ENCODE data around the gene ACBD3.

The ACBD3 gene

DNA sequence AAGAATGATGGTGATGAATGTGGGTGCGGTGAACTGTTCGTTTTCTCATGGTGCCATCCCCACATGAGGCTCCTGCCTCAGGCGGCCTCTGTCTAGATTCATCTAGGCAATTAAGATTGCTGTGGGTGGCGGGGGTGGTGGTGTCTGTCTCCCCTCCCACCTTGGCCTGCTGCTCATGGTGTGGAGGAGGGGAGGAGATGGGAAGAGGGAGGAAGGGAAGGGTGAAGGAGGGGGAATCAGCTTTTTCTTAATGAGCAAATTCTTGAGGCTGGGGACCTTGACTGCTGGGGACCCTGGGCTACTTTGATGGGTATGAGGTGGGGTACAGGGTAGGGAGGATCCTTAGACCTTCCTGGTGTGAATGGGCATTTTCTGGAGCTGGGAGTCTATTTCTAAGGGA lies 68.2 kb downstream of the ACBD3 start:
- DNase-seq (ENCODE audit: extremely low spot score, insufficient read length, low read depth) (no peak), FAIRE-seq (no peak)

DNA sequence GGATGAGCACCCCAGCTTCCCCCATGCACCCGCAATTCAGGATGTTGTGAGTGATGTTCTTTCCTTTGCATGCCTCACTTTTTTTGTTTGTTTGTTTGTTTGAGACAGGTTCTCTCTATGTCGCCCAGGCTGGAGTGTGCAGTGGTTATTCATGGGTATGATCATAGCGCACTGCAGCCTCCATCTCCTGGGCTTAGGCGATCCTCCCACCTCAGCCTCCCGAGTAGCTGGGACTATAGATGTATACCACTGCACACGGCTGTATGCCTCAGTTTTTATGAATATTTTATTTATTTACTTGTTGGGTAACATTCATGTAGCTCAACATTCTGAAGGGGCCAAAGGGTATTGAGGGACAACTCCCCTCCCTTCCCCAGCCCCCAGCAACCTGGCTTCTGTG lies 69.2 kb downstream of the ACBD3 start:
- FAIRE-seq (no peak), DNase-seq (ENCODE audit: extremely low spot score, insufficient read length, low read depth) (no peak)

DNA sequence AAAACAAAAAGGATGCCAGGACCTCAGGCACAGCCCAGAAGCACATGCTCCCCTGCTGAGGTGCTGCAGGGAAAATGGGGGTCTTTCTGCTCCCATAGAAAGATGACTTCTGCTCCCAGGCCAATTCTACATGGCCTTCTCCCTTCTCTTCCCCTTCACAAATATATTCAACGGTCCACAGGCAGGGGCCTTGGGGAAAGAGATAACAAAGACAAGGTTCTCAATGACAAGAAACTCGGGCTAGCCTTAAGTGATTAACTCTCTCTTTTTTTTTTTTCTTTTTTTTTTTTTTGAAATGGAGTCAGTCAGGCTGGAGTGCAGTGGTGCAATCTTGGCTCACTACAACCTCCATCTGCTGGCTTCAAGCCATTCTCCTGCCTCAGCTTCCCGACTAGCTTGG lies 69.9 kb downstream of the ACBD3 start:
- DNase-seq (ENCODE audit: extremely low spot score, insufficient read length, low read depth) (no peak), FAIRE-seq (no peak)

DNA sequence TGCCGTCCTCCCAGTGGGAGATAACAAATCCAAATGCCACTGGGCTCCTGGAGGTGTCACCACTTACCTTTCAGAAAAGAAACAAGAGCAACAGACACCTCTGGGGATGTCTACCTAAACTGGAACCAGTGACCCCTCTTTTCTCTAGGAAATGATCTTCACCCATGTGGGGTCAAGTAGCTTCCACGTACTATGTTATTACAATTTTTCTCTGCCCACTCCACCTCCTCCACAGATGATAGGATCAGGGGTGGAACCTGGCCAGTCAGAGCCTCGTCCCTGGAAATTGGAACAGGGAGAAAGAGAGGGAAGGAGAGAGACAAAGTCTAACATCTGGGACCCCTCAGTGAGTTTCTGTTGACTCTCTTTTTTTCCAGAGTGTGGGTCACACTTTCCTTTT lies 73.9 kb downstream of the ACBD3 start:
- DNase-seq (ENCODE audit: extremely low spot score, insufficient read length, low read depth) (no peak), FAIRE-seq (no peak)

DNA sequence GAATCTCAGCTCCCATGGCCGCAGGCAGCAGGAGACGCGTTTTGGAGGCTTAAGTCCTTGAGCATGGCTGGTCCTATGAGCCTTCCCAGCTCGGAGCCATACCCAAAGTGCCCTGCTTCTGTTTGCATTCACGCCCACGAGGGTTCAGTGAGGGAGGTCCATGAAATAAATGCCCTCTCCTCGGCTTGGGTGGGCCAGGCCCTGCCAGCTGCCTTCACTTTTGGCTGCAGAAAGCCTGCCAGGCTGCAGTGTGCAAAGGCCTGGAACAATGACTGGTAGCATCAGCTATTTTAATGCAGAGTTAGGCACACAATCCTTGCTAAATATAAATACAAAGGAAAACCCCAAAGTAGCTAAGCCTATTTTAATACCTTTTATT lies 74.7 kb downstream of the ACBD3 start:
- no peak for DNase-seq (ENCODE audit: extremely low spot score, insufficient read length, low read depth)
- FAIRE-seq, result no peak

DNA sequence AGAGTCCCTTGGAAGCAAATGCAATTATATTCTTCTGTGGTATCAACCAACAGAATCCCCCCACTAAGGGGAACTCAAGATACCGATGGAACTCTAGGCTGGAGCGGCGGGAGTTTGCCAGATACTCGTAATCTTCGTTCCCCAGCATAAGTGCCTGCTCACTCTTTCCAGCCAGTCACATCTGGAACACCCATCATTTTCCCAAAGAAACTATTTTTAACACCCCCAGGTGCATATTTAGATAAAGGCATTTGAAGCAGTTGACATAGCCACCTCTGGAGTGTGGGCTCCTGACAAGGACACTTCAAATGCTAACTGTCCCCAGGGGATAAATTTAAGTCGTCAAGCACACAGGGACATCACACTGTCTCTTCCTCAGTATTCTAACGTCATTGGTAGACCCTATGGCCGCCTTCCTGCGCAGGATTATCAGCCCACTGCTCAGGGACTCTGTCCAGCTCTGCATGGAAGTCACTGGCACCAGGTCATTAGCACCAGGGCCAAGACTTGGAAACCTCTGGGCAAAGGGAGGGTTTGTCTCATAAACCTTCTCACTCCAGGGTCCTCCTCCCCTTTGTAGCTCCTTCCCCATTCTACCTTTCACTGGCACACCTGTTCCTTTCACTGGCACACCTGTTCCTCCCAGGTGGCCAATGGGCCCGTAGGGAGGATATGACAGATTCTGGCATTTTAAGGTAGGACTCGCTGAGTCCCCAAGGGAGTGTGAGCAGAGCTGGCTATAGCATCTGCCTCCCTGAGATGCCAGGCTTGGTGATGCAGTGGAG lies 75.3 kb downstream of the ACBD3 start:
- FAIRE-seq, result no peak
- DNase-seq (ENCODE audit: extremely low spot score, insufficient read length, low read depth), result no peak

DNA sequence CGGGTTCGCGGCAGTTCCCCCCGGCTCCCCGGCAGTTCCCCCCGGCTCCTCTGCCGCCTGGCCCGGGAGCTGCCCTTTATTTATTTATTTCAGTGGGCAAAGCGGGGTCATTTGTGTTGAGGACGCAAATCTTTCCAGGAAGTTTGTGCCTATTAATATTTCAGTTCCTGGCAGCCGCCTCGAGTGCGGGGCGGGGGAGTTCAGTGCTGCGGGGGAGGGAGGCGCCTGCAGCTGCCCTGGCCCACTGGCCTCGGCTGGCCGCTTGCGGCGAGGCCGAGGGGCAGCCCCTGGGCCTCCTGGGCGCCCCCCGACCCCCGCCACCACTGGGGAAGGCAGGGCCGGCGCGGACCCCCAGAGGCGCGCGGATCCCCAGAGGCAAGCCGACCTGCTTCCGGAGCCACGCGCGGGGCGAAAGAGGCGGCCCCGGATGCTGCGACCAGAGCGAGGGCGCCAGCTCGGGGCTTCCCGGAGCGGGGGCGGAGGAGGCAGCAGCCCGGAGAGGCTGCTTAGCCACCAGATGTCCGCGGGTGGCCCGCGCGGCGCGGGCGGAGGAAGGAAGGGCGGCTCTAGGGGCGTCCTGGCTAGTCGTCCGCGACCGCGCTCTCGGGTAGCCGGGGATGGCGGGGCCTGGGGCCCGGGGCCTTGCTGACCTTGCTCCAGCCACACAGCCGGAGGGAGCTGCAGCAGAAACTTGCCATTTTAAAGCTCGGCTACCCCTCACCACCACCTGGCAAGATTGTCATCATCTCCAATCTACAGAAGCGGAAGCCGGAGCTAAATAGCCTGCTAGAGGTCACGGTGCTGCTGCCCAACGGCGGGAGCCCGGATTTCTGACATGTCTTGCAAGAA lies 76.1 kb downstream of the ACBD3 start:
- DNase-seq (ENCODE audit: extremely low spot score, insufficient read length, low read depth) (peak; percentile 81), FAIRE-seq (peak; percentile 84)

DNA sequence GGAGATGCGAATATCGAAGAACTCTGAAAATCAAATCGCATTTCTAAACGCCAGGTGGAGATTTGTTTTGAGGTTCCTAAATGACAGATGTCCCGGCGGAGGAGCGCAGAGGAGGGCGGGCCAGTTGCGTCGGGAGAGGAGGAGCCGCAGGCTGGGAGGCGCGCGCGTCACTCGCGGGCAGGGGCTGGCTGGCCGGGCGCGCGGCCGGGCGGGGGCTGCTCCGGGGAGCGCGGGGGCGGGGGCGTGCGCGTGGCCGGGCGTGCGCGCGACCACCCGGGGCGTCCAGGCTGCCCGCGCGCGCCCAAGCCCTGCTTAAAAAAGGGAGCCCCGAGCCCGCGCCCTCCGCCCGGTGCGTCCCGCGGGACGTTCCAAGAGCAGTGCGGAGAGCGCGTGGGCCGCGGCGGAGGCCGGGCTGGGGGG lies 76.7 kb downstream of the ACBD3 start:
- DNase-seq (ENCODE audit: extremely low spot score, insufficient read length, low read depth) (peak; percentile 96), FAIRE-seq (peak; percentile 84)

DNA sequence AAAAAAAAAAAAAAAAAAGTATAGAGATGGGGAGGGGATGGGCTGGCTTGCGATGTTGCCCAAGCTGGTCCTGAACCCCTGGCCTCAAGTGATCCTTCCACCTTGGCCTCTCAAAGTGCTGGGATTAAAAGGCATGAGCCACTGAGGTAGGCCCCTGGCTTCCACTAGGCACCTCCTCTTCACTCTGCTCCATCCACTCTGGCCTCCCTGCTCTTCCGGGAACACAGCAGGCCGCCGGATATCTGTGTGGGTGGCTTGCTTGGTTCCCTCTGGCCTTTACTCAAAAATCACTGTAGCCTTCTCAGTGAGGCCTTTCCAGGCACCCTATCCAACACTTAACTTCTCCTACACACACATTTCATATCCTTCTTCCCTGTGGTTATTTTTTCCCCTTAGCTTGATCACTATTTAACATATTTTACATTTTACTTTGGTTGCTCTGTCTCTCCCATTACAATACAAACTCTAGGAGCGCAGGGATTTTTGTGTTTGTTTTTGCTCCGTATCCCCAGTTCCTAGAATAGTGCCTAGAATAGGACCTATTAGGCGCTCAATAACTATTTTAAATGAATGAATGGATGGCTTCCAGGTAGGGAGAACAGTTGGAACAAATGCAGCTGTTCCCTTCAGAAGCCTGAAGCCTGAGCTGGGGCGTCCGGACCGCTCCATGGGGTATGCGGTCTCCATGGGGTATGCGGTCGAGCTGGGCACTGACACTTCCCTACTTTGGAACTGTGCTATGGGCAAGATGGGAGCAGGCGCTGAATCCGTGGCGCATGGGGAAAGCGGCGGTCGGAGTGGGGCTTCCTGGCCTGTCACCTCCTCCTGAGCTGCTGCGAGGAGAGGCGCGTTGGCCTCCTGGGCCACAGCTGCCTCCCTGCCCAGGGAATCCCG lies 77.4 kb downstream of the ACBD3 start:
- FAIRE-seq (no peak), DNase-seq (ENCODE audit: extremely low spot score, insufficient read length, low read depth) (no peak)

DNA sequence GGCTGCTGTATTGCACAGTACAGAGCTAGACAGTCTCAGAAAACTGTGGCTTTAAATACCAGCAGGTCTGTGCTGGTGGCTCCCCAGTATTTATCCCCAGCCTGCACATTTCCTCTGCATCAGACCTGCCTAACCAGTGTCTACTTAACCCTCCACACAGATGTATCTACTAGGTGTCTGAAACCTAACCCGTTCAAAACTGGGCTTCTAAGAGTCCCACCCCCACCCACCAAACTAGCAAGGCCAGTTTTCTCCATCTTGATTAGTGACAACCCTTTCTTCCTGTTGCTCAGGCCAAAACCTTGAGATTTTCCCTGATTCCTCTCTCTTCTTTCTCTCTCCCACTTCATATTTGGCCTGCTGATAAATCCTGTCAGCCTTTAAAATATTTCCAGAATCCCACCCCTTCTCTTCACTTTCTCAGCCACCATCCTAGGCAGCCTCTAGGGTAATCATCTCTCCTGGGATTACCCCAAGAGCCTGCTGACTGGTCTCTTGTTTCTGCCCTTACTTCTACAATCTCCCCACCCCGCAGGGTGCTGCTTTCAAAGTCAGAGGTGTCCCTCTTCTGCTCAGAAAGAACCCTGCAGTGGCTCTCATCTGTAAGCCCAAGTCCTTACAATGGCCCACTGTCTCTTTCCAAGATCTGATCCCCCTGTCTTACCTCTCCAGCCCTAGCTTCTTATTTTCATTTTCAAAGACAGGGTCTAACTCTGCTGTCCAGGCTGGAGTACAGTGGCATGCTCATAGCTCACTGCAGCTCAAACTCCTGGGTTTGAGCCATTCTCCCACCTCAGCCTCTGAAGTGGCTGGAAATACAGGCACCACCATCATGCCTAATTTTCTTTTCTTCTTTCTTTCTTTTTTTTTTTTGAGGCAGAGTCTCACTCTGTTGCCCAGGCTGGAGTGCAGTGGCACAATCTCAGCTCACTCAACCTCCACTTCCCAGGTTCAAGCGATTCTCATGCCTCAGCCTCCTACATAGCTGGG lies 78.8 kb downstream of the ACBD3 start:
- FAIRE-seq, result no peak
- DNase-seq (ENCODE audit: extremely low spot score, insufficient read length, low read depth), result no peak

DNA sequence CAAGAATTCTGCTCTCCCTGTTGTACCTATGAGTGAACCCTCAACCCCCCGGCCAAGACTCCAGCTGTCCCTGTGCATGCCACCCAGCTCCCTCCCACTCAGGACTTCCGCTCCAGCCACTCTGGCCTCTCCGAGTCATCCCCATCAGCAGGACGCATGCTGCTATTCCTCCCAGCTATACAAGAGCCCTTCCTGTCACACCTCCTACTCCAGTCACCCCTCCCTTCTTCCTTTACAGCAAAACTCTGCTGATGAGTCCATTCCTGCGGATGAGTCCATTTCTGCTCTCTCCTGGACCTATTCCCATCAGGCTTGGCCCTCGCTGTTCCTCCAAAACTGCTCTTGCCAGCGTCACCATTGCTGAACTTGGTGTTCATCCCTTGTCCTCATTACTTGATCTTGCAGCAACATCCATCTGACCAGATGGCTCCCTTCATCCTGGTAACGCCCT lies 81.8 kb downstream of the ACBD3 start:
- DNase-seq (ENCODE audit: extremely low spot score, insufficient read length, low read depth), result no peak
- no peak for FAIRE-seq

DNA sequence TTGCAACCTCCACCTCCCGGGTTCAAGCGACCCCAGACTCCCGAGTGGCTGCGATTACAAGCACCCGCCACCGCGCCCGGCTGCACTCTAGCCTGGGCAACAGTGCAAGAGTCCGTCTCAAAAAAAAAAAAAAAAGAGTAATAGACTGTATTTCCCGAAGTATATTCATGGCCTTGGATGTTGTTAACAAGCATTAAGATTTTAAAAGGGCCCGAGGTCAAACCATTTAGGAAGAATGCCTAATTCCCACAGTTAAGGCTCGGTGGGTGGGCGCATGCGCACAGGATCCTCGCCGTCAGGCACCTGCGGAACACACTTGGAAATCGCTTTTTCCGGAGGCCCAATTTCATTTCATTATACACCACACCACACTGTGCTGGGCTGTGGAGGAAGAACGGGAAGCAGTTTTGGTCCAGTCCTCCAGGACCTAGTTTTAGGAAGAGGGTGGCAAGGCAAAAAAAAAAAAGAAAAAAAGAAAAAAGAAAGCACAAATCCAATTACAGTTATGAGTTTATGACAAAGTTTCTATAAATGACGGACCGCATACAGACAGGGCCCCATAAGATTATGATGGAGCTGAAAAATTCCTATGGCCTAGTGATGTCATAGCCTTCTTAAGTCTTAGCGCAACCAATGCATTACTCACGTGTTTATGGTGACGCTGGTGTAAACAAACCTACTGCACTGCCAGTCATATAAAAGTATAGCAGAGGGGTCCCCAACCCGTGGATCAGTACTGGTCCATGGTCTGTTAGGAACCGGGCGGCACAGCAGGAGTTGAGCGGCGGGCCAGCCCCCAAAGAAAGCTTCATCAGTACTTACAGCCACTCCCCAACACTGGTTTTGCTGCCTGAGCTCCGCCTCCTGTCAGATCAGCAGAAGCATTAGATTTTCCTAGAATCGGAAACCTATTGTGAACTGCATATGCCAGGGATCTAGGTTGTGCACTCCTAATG lies 85.8 kb downstream of the ACBD3 start:
- no peak for DNase-seq (ENCODE audit: extremely low spot score, insufficient read length, low read depth)
- peak; percentile 42 for FAIRE-seq

DNA sequence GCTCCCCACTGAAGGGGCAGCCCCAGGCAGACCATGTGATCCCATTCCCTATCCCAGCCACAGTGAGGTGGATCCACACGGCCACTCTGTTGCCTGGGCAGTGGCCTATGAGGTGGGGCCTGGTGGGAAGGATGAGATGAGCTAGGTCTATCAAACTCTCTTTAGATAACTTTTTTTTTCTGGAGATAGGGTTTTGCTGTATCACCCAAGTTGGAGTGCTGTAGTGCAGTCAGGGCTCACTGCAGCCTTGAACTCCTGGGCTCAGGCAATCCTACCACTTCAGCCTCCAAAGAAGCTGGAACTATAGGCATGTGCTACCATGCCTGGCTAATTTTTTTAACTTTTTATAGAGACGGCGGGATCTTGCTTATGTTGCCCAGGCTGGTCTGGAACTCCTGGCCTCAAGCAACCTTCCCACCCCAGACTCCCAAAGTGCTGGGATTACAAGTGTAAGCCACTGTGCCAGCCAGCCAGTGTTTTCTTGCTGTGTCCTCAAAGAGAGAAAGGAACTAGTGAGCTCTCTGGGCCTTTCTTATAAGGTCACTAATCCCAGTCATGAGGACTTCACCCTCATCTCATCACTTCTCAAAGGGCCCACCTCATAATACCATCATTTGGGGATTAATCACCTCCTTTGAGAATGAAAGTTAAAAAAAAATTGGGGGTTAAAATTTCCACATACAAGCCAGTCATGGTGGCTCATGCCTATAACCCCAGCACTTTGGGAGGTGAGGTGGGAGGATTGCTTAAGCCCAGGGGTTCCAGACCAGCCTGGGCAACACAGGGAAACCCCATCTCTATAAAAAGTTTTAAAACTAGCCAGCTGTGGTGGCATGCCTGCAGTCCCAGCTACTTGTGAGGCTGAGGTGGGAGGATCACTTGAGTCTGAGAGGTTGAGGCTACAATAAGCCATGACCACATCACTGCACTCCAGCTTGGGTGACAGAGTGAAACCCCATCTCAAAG lies 87.4 kb downstream of the ACBD3 start:
- no peak for DNase-seq (ENCODE audit: extremely low spot score, insufficient read length, low read depth)
- FAIRE-seq, result no peak

DNA sequence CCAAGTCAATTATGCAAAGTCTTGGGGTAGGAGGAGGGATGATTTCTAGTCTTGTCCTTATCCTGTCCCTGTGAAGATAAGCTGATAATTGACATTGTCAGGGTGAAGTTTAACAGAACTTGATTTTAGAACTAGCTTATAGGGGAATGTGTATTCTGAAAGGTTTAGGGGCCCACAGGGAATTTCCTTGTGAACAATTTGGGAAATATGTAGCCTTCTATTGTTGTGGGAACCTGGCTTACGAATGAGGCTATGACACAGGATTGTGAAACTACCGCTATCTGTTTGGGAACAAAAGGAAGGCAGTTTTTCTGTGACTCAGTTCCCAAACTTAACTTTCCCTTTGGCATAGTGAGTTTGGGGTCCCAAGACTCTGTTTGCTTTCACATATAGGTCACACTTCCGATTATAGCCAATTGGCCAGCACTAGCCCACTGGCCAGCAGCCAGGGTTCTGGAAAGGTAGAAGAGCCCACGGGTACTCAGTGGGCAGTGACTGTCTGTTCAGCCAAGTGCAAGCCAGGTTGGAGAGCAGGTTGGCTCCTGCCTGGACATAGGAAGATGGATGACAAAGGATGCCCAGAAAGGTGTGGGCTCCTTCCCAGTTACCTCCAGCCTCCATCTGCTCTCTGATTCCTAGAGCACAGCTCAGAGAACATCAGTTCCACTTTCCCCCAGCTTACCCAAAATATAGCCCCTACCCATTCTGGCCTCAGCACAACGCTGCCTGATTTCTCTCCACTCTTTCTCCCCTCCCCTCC lies 88.5 kb downstream of the ACBD3 start:
- FAIRE-seq (no peak), DNase-seq (ENCODE audit: extremely low spot score, insufficient read length, low read depth) (no peak)

DNA sequence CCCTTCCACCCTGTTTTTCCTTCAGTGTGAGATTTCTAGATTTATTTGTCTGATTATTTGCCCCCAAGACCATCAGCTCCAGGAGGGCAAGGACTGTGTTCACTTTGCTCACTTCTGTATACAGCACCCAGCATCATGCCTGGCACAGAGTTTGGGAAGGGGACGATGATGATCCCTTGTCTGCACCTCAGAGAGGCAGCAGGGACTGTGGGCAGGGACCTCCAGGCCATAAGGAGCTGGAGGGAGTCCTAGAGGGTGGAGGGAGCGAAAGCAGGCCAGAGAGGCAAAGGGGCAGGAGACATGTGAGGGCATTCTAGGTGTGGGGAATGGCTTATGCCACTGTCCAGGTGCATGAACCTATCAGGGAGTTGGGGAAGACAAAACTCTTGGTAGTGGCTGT lies 91.3 kb downstream of the ACBD3 start:
- FAIRE-seq (no peak), DNase-seq (ENCODE audit: extremely low spot score, insufficient read length, low read depth) (no peak)
